GM12873 (cell line): ENCODE results near the gene CCM2.
A peak's percentile ranks its signal among the peaks of the same experiment; 100 is the strongest.

Source experiments
- TF ChIP-seq, protein P1 (sequence below): IDR thresholded peaks from 2 replicates; pipeline ENCODE4 v1.5.1; 2012; ENCODE audit warnings: low read depth, mild to moderate bottlenecking, moderate library complexity, low read length, control low read depth; ENCODE audit not compliant: insufficient read depth; ENCODE audit errors: missing control alignments

CCM2 gene

DNA sequence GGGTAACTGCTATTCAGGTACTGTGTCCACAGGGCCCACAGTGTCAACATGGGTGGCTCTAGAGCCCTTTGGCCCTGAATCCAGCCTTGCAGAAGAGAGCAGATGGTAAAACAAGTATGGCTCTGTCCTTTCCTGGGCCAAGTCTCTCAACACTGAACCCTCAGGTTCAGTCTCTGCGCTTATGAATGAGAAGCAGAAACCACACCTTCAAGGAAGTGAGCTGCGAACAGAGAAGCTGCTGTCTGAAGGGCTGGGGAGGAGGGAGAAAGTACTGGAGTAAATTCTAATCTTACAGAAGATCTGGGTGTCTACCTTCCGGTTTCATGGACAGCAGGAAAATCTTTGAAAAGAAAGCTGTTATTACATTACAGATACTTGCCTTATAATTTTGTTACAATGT, 107.4 kb downstream of the CCM2 start:
- TF ChIP-seq, protein P1, sequence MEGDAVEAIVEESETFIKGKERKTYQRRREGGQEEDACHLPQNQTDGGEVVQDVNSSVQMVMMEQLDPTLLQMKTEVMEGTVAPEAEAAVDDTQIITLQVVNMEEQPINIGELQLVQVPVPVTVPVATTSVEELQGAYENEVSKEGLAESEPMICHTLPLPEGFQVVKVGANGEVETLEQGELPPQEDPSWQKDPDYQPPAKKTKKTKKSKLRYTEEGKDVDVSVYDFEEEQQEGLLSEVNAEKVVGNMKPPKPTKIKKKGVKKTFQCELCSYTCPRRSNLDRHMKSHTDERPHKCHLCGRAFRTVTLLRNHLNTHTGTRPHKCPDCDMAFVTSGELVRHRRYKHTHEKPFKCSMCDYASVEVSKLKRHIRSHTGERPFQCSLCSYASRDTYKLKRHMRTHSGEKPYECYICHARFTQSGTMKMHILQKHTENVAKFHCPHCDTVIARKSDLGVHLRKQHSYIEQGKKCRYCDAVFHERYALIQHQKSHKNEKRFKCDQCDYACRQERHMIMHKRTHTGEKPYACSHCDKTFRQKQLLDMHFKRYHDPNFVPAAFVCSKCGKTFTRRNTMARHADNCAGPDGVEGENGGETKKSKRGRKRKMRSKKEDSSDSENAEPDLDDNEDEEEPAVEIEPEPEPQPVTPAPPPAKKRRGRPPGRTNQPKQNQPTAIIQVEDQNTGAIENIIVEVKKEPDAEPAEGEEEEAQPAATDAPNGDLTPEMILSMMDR, result no peak

DNA sequence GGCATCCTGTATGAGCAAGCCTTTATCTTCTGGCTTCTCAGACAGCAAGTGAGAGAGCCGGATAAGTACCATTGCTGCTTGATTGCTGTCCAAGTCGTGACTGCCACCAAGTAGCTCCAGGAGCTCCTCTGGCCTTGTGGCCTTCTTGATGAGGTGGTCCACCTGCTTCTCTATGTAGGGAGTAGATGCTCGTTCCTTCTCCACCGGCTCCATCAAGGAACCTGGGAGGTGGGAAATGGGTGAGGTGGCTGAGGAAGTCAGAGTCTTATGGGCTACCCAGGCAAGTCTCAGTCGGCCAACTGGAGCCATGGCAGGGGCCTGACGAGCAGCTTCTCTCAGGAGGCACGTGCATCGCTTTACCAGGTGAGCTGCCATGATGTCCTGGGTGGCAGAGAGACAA, 108.9 kb downstream of the CCM2 start:
- TF ChIP-seq, protein P1, result no peak

GRCh38 chr7:45111298-45112223, 111.6 kb downstream of the CCM2 start, which contains the start of gene TBRG4:
TSS of gene TBRG4 (minus strand) at chr7:45111697. CDS start at chr7:45109237, 2,460 bp downstream.
- TF ChIP-seq, protein P1, result peak; percentile 21

- TF ChIP-seq, protein P1, result no peak
These were observed 112.6 kb downstream of the CCM2 start for GRCh38 chr7:45112648-45113047.

DNA sequence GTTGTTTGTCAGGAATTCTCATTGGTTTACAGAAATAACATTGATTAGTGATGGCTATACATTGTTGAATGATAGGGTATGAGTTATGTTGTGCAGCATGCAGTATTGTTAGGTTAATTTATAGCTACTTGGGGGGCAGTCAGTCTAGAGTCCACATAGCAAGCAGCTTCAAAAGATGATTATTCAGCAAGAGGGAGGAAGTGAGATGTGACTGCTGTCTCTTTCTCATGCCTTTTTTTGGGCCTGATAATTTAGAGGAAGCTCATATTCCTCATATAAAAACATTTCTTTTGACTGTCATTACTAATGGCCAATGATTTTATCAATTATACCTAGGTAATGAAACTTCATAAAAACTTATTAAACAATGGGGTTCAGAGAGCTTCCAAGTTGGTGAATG, 114.9 kb downstream of the CCM2 start:
- TF ChIP-seq, protein P1, result no peak

DNA sequence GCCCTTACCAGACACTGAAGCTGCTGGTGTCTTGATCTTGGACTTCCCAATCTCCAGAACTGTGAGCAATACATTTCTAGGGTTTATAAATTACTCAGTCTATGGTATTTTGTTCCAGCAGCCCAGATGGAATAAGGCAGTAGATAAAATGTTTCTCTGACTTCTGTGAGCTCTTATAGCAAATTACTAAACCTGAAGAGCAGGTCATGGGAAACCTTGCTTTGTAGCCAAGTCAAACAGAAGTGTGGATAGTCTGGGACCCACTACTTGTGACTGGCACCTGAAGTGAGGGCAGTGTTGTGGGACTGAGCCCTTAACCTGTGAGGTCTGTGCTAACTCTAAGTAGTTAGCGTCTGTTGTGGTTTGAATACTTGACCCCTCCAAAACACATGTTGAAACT, 116.0 kb downstream of the CCM2 start:
- TF ChIP-seq, protein P1, result no peak

GRCh38 chr7:45117582-45117981, 117.6 kb downstream of the CCM2 start:
- TF ChIP-seq, protein P1, result no peak
